ENCODE measurements around the gene LRFN5. TPM values are rescaled to one million over a fixed set of nuclear protein-coding genes. Genes with fewer than 3 reads are reported as not detected.

Gene LRFN5
- total and polyA plus RNA-seq, 2 of the 13 experiments (the other 11 are each of a cell fraction or from before 2014, with no cell fraction given), result not detected

DNA sequence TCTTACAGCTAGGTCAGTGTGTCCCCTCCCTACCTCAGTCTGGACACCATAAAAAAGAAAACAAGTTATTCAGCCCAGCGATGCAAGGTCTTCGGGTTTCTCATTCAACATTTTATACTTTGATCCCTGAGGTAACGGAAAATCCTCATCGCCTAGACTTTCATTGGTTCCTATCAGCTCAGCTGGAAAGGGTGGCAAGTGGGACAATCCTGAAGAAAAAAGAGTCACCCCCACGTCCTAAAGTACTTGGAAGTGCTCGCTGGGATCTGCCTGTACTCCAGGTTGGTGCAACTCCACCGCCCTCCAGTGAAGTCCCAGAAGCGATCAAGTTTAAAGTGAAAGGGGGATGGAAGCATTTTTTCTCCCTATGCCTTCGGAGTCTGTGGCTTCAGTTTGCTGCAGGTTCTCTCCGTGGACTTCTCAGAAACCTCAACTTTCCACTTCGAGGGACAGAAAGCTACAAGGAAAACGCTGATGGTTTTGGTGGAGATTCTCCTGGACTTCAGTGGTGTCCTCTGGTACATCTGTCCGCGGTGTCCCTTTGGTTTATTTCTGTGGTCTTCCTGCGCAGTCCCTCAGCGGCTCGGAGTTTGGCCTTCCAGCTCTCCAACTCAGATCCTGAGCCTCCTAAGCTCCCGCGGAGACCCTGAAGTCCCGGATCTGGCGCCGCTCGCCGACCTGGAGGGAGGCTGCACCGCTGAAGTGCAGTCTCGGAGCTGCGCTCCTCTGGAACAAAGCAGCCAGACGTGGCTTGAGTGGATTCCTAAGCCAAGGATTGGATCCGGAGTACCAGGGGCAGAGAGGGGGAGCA, 1.8 kb upstream of the LRFN5 start (continued):
- TF ChIP-seq, protein P1, sequence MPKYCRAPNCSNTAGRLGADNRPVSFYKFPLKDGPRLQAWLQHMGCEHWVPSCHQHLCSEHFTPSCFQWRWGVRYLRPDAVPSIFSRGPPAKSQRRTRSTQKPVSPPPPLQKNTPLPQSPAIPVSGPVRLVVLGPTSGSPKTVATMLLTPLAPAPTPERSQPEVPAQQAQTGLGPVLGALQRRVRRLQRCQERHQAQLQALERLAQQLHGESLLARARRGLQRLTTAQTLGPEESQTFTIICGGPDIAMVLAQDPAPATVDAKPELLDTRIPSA (CRISPR knock-in tag; IDR thresholded peaks at IDR 0.05; ENCODE audit: borderline replicate concordance), result no peak
- TF ChIP-seq, protein P2, sequence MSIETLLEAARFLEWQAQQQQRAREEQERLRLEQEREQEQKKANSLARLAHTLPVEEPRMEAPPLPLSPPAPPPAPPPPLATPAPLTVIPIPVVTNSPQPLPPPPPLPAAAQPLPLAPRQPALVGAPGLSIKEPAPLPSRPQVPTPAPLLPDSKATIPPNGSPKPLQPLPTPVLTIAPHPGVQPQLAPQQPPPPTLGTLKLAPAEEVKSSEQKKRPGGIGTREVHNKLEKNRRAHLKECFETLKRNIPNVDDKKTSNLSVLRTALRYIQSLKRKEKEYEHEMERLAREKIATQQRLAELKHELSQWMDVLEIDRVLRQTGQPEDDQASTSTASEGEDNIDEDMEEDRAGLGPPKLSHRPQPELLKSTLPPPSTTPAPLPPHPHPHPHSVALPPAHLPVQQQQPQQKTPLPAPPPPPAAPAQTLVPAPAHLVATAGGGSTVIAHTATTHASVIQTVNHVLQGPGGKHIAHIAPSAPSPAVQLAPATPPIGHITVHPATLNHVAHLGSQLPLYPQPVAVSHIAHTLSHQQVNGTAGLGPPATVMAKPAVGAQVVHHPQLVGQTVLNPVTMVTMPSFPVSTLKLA (IDR thresholded peaks at IDR 0.05), result no peak
- TF ChIP-seq ZBTB8A (CRISPR knock-in tag; IDR thresholded peaks at IDR 0.05; ENCODE audit: borderline replicate concordance, low read depth) (no peak), PHF21A (CRISPR knock-in tag; IDR thresholded peaks at IDR 0.05) (no peak), ZNF777 (CRISPR knock-in tag; IDR thresholded peaks at IDR 0.05) (no peak), PCBP2 (optimal IDR thresholded peaks at IDR 0.05; ENCODE audit: low read depth, low read length, poor library complexity, severe bottlenecking) (no peak), MLLT10 (CRISPR knock-in tag; IDR thresholded peaks at IDR 0.05) (no peak), ATM (IDR thresholded peaks at IDR 0.05; ENCODE audit: borderline replicate concordance) (no peak), ZNF558 (CRISPR knock-in tag; IDR thresholded peaks at IDR 0.05; ENCODE audit: borderline replicate concordance) (0 out of 2 replicates have a peak, but pooled peaks have one; percentile 40), ZNF564 (CRISPR knock-in tag; IDR thresholded peaks at IDR 0.05) (no peak), ZNF549 (CRISPR knock-in tag; IDR thresholded peaks at IDR 0.05) (no peak)
- TF ChIP-seq, protein P3, sequence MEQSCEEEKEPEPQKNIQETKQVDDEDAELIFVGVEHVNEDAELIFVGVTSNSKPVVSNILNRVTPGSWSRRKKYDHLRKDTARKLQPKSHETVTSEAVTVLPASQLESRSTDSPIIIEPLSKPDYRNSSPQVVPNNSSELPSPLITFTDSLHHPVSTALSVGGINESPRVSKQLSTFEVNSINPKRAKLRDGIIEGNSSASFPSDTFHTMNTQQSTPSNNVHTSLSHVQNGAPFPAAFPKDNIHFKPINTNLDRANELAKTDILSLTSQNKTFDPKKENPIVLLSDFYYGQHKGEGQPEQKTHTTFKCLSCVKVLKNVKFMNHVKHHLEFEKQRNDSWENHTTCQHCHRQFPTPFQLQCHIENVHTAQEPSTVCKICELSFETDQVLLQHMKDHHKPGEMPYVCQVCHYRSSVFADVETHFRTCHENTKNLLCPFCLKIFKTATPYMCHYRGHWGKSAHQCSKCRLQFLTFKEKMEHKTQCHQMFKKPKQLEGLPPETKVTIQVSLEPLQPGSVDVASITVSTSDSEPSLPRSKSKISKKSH (CRISPR knock-in tag; IDR thresholded peaks at IDR 0.05; ENCODE audit: borderline replicate concordance), result no peak
- TF ChIP-seq, protein P4, sequence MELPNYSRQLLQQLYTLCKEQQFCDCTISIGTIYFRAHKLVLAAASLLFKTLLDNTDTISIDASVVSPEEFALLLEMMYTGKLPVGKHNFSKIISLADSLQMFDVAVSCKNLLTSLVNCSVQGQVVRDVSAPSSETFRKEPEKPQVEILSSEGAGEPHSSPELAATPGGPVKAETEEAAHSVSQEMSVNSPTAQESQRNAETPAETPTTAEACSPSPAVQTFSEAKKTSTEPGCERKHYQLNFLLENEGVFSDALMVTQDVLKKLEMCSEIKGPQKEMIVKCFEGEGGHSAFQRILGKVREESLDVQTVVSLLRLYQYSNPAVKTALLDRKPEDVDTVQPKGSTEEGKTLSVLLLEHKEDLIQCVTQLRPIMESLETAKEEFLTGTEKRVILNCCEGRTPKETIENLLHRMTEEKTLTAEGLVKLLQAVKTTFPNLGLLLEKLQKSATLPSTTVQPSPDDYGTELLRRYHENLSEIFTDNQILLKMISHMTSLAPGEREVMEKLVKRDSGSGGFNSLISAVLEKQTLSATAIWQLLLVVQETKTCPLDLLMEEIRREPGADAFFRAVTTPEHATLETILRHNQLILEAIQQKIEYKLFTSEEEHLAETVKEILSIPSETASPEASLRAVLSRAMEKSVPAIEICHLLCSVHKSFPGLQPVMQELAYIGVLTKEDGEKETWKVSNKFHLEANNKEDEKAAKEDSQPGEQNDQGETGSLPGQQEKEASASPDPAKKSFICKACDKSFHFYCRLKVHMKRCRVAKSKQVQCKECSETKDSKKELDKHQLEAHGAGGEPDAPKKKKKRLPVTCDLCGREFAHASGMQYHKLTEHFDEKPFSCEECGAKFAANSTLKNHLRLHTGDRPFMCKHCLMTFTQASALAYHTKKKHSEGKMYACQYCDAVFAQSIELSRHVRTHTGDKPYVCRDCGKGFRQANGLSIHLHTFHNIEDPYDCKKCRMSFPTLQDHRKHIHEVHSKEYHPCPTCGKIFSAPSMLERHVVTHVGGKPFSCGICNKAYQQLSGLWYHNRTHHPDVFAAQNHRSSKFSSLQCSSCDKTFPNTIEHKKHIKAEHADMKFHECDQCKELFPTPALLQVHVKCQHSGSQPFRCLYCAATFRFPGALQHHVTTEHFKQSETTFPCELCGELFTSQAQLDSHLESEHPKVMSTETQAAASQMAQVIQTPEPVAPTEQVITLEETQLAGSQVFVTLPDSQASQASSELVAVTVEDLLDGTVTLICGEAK (IDR thresholded peaks at IDR 0.05), result no peak
- TF ChIP-seq, protein P4 (CRISPR knock-in tag; IDR thresholded peaks at IDR 0.05), result no peak
- TF ChIP-seq, protein P5, sequence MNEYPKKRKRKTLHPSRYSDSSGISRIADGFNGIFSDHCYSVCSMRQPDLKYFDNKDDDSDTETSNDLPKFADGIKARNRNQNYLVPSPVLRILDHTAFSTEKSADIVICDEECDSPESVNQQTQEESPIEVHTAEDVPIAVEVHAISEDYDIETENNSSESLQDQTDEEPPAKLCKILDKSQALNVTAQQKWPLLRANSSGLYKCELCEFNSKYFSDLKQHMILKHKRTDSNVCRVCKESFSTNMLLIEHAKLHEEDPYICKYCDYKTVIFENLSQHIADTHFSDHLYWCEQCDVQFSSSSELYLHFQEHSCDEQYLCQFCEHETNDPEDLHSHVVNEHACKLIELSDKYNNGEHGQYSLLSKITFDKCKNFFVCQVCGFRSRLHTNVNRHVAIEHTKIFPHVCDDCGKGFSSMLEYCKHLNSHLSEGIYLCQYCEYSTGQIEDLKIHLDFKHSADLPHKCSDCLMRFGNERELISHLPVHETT (CRISPR knock-in tag; conservative IDR thresholded peaks at IDR 0.05), result no peak

Data from HepG2 (cell line).